GM21360 (cell line): ENCODE results near the gene PARD6A.
"Not testable (repeated sequence)": the region's sequence is repeated elsewhere in the genome, so short reads cannot be mapped to it uniquely, and the experiment has no call there.

Source experiments
- ATAC-seq: cut with Tn5 transposase; IDR thresholded peaks from one replicate; pipeline ENCODE4 v1.9.1; 2021; ENCODE audit warnings: mild to moderate bottlenecking, moderate library complexity; ENCODE audit not compliant: unreplicated experiment

Gene PARD6A

GRCh38 chr16:67683767-67684166, 23.0 kb downstream of the PARD6A start:
- ATAC-seq = no peak

DNA sequence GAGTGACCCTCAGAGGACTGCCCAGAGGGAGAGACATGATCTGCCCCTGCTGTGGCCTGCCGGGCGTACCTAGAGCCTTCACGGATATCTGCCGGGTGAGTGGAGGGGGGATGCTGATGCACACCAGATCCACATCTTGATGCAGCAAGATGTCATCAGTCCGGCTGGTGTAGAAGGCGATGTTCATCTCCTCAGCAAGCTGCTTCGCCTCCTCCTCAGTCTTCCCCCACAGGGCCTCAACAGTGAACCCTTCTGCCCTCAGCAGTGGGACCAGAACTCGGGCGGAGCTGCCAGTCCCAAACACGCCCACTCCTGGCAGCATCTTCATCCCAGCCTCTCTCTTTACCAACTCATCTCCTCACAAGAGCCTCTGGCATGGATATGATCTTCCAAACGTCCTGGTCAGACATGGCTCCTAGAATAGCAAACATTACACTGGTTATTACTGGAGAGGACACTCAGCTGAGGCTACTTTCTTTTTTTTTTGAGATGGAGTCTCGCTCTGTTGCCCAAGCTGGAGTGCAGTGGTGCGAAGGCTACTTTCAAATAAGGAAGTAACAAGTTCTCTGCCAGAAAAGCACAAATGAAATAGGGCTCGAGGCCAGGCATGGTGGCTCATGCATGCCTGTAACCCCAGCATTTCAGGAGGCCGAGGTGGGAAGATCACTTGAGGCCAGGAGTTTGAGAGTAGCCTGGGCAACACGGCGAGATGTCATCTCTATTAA, 24.8 kb downstream of the PARD6A start:
- ATAC-seq = no peak

GRCh38 chr16:67693517-67694285, 32.9 kb downstream of the PARD6A start:
- ATAC-seq = not testable (repeated sequence)

GRCh38 chr16:67694611-67695010, 33.9 kb downstream of the PARD6A start:
- no peak for ATAC-seq

DNA sequence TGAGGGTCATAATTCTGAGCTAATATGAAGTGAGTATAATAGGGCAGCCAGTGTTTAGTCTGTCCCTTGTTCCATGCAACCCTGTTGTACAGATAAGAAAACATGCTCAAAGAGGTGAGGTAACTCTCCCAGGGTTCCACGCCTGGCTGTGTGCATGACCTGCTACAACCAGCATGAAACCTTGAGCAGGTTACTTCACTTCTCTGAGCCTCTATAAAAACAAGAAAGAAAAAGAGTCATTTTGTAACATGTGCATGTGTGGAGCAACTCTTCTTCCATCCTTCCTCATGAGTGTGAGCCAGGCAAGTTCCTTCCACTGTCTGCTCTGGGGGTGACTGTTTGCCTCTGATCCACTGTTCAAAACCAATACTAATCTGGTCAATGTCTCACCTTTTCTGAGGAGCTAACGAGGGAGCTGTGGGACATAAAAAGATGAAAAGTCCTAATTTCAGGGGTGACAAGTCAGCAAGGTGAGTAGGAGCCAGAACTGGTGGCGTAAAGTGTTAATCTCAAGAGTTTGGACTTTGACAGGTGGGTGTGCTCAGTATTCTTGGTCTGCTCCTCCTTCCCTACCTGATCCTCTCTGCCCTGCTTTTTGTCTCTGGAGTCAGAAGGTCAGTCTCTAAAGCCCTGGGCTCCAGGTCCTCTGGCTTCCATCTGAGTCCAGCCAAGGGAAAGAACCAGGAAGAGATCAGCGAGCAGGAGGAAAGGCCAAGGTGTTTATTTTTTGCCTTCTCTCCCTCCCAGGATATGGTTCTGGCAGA, 36.8 kb downstream of the PARD6A start:
- ATAC-seq = no peak

GRCh38 chr16:67699265-67699664, 38.5 kb downstream of the PARD6A start:
- no peak for ATAC-seq

GRCh38 chr16:67701420-67701819, 40.7 kb downstream of the PARD6A start:
- no peak for ATAC-seq

GRCh38 chr16:67702130-67702529, 41.4 kb downstream of the PARD6A start:
- no peak for ATAC-seq

DNA sequence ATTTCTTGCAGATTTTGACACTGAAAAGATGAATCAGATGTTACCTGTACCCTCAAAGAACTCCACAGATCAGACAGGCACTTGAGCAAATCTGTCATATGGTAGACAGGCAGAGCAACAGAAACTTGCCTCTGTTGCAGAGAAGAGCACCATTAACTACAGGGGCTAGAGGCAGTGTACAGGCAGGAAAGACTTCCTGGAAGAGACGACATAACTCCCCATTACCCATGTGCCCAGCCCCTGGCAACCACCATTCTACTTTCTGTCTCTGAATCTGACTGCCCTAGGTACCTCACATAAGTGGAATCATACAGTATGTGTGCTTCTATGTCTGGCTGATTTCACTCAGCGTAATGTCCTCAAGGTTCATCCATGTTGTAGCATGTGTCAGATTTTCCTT, 42.9 kb downstream of the PARD6A start:
- no peak for ATAC-seq

DNA sequence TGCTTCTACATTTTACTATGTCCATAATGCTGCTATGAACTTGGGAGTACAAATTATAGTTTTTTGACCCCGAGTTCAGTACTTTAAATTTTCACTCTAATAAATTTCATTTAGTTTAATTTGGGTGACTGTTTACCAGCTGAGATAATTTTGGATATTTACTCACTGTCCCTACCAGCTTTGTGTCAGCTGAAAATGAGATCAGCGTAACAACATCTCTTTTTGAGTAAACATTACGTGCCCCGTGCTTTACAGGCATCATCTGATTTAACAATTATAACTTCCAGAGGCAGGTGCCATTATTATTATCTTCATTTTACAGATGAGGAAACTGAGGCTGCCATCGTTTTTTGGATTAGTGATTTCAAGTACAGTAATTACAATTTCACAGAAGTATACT, 43.4 kb downstream of the PARD6A start:
- ATAC-seq = no peak

GRCh38 chr16:67707210-67707609, 46.5 kb downstream of the PARD6A start:
- no peak for ATAC-seq

DNA sequence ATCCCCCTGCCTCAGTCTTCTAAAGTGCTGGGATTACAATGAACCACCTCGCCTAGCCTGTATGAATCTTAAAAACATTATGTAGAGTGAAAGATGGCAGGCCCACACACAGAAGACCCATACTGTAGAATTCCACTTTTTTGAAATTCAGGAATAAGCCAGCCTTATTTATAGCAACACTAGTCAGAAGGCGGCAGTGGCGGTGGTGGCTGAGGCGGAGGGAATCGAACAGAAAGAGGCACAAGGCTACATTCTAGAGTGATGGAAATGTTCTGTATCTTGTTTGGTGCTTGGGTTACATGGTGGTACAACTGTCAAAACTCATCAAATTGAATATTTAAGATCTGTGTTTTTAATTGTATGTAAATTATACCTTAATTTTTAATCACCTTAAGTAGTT, 47.0 kb downstream of the PARD6A start:
- ATAC-seq = no peak

DNA sequence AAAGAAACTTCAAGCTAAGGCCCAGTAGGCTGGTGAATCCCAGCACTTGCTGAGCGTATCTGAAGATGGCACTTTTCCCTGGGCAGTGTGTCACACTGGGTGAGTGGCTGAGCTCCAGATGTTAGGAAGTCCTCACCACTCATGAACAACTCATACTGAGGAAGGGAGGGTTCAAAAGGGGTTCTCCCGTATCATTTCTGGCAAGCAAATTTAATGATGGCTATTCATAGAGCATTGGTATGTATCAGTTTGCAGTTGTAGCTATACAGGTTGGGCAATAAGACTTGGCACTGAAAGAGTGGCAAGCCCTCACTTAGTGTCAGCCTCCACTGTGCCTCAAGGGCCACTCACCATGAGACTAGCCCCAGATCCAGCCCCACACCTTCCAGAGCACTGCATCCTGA, 47.6 kb downstream of the PARD6A start:
- ATAC-seq = no peak

- no peak for ATAC-seq
Observed at GRCh38 chr16:67709050-67709449, 48.3 kb downstream of the PARD6A start.

- ATAC-seq = no peak
Observed at GRCh38 chr16:67710607-67711006, 49.8 kb downstream of the PARD6A start.
